GM06990 (cell line): ENCODE measurements around the gene FGFR4.

Experiments
- DNase-seq: peaks from one replicate; pipeline ENCODE4 v3.0.0-alpha.2; 2011; ENCODE audit not compliant: insufficient read length; ENCODE audit errors: extremely low read depth
- H3K27me3 ChIP-seq: replicated peaks from 2 replicates; pipeline ENCODE4 v1.6.0; 2011; ENCODE audit warnings: low read length; ENCODE audit not compliant: control insufficient read depth, insufficient read depth
- H3K36me3 ChIP-seq: 2 replicates; pipeline ENCODE4 v1.5.1; 2011; ENCODE audit warnings: low read length; ENCODE audit not compliant: control insufficient read depth, insufficient read depth
- H3K4me3 ChIP-seq: replicated peaks from 2 replicates; pipeline ENCODE4 v1.5.1; 2011; ENCODE audit warnings: low read depth, mild to moderate bottlenecking, control low read depth, low read length
- TF ChIP-seq, protein P1 (sequence below): IDR thresholded peaks from 2 replicates; pipeline ENCODE4 v1.5.1; 2011; ENCODE audit warnings: low read length, control low read depth, mild to moderate bottlenecking, inconsistent platforms; ENCODE audit not compliant: insufficient read depth, poor library complexity, severe bottlenecking

The FGFR4 gene

DNA sequence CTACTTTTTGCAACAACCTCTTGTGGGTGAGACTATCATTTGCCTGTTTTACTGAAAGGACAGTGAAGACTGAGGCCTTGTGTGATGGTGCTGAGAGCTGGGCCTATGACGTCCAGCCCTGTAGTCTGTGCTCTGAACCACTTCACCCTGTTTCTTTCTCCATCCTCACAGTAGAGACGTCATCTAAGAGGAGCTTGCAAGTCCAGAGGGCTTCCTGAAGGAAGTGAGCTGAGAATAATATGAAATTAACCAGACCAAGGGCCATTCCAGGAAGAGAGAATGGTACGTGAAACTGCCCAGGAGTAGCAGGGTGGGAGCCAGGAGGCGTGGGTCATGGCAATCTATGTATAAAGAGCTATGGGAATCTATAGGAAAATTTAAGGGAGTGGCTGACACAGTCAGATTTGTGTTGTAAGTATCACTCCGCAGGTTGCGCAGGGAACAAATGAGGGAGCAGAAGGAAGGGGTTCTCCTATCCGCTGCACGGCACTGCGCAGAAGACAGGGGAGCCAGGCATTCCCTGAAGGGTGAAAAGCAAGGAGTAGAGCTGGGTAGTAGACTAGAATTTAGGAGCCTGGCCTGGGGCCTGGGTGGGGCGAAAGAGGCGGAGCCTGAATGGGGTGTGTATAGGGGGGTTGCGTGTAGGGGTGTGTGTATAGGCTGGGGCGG is 596 bp upstream of the FGFR4 start:
- H3K36me3 ChIP-seq: no peaks in the 10 kb centered on the region
- H3K4me3 ChIP-seq: no peak overlapping the region
- TF ChIP-seq, protein P1, sequence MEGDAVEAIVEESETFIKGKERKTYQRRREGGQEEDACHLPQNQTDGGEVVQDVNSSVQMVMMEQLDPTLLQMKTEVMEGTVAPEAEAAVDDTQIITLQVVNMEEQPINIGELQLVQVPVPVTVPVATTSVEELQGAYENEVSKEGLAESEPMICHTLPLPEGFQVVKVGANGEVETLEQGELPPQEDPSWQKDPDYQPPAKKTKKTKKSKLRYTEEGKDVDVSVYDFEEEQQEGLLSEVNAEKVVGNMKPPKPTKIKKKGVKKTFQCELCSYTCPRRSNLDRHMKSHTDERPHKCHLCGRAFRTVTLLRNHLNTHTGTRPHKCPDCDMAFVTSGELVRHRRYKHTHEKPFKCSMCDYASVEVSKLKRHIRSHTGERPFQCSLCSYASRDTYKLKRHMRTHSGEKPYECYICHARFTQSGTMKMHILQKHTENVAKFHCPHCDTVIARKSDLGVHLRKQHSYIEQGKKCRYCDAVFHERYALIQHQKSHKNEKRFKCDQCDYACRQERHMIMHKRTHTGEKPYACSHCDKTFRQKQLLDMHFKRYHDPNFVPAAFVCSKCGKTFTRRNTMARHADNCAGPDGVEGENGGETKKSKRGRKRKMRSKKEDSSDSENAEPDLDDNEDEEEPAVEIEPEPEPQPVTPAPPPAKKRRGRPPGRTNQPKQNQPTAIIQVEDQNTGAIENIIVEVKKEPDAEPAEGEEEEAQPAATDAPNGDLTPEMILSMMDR: no peak
- no peak for DNase-seq
- peaks cover 1% of the 10 kb centered on the region for H3K27me3 ChIP-seq

DNA sequence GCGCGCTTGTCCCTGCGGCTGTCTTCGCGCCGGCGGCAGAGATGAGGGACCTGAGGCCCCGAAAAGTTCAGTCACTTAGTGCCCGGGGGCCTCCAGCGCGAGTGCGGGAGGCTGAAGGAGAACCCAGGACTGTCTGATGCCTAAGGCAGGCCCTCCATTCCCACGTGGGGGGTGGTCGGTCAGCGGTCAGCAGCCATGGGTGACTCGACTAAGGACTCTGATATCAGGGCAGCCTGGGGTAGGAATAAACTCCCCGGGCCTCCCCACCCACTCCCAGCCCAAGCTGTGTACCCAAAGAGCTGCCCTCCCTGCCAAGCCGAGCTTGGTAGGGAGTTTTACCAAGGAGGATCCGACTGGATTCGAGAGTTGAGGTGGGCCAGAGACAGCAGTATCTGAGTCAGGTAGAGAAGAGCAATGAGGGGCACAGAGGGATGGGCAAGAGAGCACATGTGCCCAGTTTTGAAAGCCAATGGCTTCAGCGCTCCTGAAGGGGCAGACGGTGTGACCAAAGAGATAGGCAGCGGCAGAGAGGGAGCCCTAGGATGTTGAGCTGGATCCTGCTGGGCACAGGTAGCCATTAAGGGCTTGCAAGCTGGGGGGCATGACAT is 787 bp downstream of the FGFR4 start:
- no peaks in the 10 kb centered on the region for H3K36me3 ChIP-seq

DNA sequence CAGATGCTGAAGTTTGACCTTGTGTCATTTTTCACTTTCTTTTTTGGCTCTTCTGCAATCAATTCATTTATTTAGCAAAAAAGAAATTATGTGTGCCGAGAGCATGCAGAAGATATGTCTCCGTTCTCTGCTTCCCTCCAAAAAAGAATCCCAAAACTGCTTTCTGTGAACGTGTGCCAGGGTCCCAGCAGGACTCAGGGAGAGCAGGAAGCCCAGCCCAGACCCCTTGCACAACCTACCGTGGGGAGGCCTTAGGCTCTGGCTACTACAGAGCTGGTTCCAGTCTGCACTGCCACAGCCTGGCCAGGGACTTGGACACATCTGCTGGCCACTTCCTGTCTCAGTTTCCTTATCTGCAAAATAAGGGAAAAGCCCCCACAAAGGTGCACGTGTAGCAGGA is 2.4 kb downstream of the FGFR4 start:
- H3K36me3 ChIP-seq: no peaks in the 10 kb centered on the region
- no peak overlapping the region for H3K4me3 ChIP-seq
- peaks cover 1% of the 10 kb centered on the region for H3K27me3 ChIP-seq
- no peak for DNase-seq
- TF ChIP-seq, protein P1: no peak

More for the DNA sequence above, 787 bp downstream of the FGFR4 start:
- no peak for DNase-seq
- Histone ChIP-seq H3K27me3 (peaks cover 1% of the 10 kb centered on the region), H3K4me3 (no peak overlapping the region)
- TF ChIP-seq, protein P1: no peak

DNA sequence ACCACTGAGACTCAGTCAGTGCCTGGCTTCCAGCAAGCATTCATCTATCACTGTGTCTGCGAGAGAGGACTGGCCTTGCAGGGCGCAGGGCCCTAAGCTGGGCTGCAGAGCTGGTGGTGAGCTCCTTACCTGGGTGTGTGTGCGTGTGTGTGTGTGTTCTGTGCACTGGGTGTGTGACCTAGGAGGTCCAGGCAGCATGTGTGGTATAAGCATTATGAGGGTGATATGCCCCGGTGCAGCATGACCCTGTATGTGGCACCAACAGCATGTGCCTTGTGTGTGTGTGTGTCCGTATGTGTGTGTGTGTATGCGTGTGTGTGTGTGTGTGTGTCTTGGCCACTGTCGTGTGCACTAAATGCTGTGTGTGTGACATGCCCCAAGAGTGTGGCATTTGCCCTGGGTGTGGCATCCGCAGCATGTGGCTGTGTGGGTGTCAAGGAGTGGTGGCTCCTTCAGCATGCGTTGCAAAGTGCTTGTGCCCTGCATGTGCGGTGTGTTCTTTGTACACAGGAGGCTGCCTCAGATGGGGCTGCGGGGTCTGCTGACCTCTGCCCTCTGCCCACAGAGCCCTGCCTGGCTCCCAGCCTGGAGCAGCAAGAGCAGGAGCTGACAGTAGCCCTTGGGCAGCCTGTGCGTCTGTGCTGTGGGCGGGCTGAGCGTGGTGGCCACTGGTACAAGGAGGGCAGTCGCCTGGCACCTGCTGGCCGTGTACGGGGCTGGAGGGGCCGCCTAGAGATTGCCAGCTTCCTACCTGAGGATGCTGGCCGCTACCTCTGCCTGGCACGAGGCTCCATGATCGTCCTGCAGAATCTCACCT is 3.3 kb downstream of the FGFR4 start:
- Histone ChIP-seq H3K27me3 (peaks cover 1% of the 10 kb centered on the region), H3K4me3 (no peak overlapping the region), H3K36me3 (no peaks in the 10 kb centered on the region)
- TF ChIP-seq, protein P1: no peak
- DNase-seq: no peak

DNA sequence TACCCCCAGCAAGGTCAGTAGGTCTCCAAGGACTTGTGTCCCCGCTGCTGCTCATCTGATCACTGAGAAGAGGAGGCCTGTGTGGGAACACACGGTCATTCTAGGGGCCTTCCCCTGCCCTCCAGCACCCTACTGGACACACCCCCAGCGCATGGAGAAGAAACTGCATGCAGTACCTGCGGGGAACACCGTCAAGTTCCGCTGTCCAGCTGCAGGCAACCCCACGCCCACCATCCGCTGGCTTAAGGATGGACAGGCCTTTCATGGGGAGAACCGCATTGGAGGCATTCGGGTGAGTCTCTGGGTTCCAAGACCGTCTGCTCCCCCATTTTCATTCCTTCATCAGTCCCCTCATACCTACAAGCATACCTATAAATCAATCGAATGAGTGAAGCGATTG is 4.1 kb downstream of the FGFR4 start:
- DNase-seq: no peak
- H3K36me3 ChIP-seq: no peaks in the 10 kb centered on the region
- TF ChIP-seq, protein P1: no peak
- no peak overlapping the region for H3K4me3 ChIP-seq
- peaks cover 1% of the 10 kb centered on the region for H3K27me3 ChIP-seq
